Tibial artery (tissue), 4 donors: ENCODE data around the gene KCNN1.
"Not testable (repeated sequence)": the region's sequence is repeated elsewhere in the genome, so short reads cannot be mapped to it uniquely, and the experiment has no call there.

ENCODE experiments used
- DNase-seq, 2 donors: peaks; one replicate each; pipeline ENCODE4 v3.0.0-alpha.2; 2019
- H3K27ac ChIP-seq, 2 donors: fragments of 200-600 bp; sonication (generic) in 1 of 2; 1 replicate in 1 of 2; 2 replicates in 1 of 2; pipeline ENCODE4 v1.5.1; 2018 to 2019; ENCODE audit warnings: mild to moderate bottlenecking in 1 of 2
- H3K27me3 ChIP-seq, 2 donors: fragments of 200-600 bp; sonication (generic) in 1 of 2; one replicate each; pipeline versions ENCODE4 v1.5.1 to v1.6.0; 2016 to 2019
- H3K36me3 ChIP-seq, 3 donors: fragments of 200-600 bp; sonication (generic) in 2 of 3; one replicate each; pipeline ENCODE4 v1.5.1; 2016 to 2019; ENCODE audit warnings: mild to moderate bottlenecking in 2 of 3
- H3K4me1 ChIP-seq, 4 donors: fragments of 200-600 bp; sonication (generic) in 2 of 4; 1 replicate in 3 of 4; 2 replicates in 1 of 4; pipeline ENCODE4 v1.5.1; 2016 to 2019
- H3K4me3 ChIP-seq, 2 donors: fragments of 200-600 bp; sonication (generic) in 1 of 2; 1 replicate in 1 of 2; 2 replicates in 1 of 2; pipeline ENCODE4 v1.5.1; 2018 to 2019; ENCODE audit warnings: mild to moderate bottlenecking in 2 of 2
- H3K9me3 ChIP-seq, 3 donors: fragments of 200-600 bp; sonication (generic) in 1 of 3; one replicate each; pipeline ENCODE4 v1.5.1; 2016 to 2019
- CTCF ChIP-seq, 2 experiments: fragments of 200-600 bp in 1 of 2; fragments of 450-650 bp in 1 of 2; IDR thresholded peaks; one replicate each; pipeline ENCODE4 v1.5.1; 2017 to 2019; ENCODE audit warnings: antibody characterized with exemption in 2 of 2, mild to moderate bottlenecking in 1 of 2, moderate library complexity in 1 of 2
- intact Hi-C: fragments of 100-400 bp; cut with DNase I; formaldehyde crosslinking; loops from one replicate; pipeline ENCODE4 v1.15.0; 2023; ENCODE audit warnings: low total_unique reads

Gene KCNN1

GRCh38 chr19:18029617-18030338 lies 62.9 kb downstream of the KCNN1 start:
- no peaks in the 10 kb centered on the region for H3K36me3 ChIP-seq

DNA sequence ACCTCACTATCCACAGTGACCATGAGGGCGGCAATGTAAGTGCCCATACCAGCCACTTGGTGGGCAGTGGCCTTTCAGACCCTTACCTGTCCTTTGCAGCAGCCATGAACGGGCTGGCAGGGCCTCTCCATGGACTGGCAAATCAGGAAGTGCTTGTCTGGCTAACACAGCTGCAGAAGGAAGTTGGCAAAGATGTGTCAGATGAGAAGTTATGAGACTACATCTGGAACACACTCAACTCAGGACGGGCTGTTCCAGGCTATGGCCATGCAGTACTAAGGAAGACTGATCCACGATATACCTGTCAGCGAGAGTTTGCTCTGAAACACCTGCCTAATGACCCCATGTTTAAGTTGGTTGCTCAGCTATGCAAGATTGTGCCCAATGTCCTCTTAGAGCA lies 64.5 kb downstream of the KCNN1 start:
- H3K27ac ChIP-seq, H3K9me3 ChIP-seq, H3K4me3 ChIP-seq, intact Hi-C loops, H3K36me3 ChIP-seq, H3K27me3 ChIP-seq, DNase-seq: not testable (repeated sequence)
- H3K4me1 ChIP-seq = peaks cover 0 to 15% (median 0%) of the 10 kb centered on the region in 4 donors

More at GRCh38 chr19:18029617-18030338, 62.9 kb downstream of the KCNN1 start:
- no peaks in the 10 kb centered on the region for H3K9me3 ChIP-seq
- intact Hi-C loops = no loop called here
- peak overlapping the region in 1 of 2 donors; percentile 13 for H3K27ac ChIP-seq
- no peak for DNase-seq
- no peak for TF ChIP-seq CTCF (IDR thresholded peaks at IDR 0.05)
- peaks cover 0 to 15% (median 0%) of the 10 kb centered on the region in 4 donors for H3K4me1 ChIP-seq
- no peaks in the 10 kb centered on the region for H3K27me3 ChIP-seq
- no peak overlapping the region for H3K4me3 ChIP-seq

DNA sequence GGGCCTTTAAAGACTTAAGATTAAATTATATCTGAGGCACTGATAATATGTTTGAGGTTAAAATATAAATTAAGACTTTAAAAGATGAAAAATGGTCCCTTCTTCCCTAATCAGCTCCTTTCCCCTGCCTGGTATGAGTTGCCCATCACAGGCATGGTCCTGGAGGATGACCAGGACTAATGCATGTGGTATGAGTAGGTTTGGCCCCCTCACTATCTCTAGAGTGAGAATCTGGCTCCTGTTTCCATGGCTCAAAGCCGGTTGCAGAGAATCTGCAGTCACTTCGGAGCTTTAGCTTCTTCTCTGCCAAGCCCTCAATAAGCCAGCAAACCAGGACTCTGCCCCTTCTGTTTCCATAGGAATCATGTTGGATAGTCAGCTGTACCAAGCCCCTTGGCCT lies 65.2 kb downstream of the KCNN1 start:
- DNase-seq, H3K36me3 ChIP-seq, H3K27me3 ChIP-seq, H3K4me3 ChIP-seq, intact Hi-C loops, H3K27ac ChIP-seq, H3K9me3 ChIP-seq: not testable (repeated sequence)
- H3K4me1 ChIP-seq = peaks cover 0 to 15% (median 0%) of the 10 kb centered on the region in 4 donors

DNA sequence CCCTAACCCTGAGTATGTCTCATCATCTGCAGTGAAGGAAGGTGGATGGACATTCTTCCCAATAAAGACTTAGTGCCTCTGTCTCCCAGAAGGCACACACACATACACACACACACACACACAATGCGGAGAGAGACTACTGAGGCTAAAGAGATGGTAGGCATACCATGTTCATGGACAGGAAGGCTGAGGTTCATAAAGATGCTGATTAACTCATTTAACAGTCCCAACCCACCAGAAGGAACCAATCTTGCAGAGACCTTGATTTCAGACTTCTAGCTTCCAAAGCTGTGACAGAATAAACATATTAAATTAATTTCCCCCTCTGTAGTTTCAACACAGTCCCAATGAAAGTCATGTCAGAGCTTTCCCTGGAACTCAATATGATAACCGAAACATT lies 74.1 kb downstream of the KCNN1 start:
- intact Hi-C loops = no loop called here
- H3K27me3 ChIP-seq = no peaks in the 10 kb centered on the region
- no peak overlapping the region for H3K4me3 ChIP-seq
- no peaks in the 10 kb centered on the region for H3K36me3 ChIP-seq
- no peak for DNase-seq
- no peak for TF ChIP-seq CTCF (IDR thresholded peaks at IDR 0.05)
- no peaks in the 10 kb centered on the region for H3K9me3 ChIP-seq
- H3K4me1 ChIP-seq = peaks cover 0 to 19% (median 16%) of the 10 kb centered on the region in 4 donors
- no peak overlapping the region for H3K27ac ChIP-seq

DNA sequence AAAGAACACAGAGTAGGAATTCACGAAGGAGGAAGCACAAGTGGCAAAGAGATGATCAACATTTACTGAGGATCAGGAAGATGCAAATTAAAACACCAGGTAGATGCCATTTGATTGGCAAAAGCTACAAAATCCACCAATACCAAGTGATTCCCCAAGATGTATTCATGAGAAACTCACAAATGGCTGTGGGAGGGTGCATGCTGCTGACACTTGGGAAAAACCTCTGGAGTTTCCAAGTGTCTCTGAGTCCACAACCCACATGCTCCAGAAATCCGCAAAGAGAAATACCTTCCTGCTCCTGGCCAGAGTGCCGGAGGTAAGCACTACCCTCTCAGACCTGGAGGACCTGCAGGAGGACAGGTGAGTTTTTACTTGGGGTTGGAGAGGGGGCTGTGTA lies 76.8 kb downstream of the KCNN1 start:
- Histone ChIP-seq H3K4me1 (peaks cover 0 to 35% (median 21%) of the 10 kb centered on the region in 4 donors), H3K4me3 (no peak overlapping the region), H3K27me3 (no peaks in the 10 kb centered on the region), H3K27ac (no peak overlapping the region), H3K9me3 (no peaks in the 10 kb centered on the region), H3K36me3 (no peaks in the 10 kb centered on the region)
- intact Hi-C loops = no loop called here
- TF ChIP-seq CTCF (IDR thresholded peaks at IDR 0.05) = no peak
- DNase-seq = no peak

GRCh38 chr19:18044825-18045304 lies 78.0 kb downstream of the KCNN1 start:
- intact Hi-C loops = no loop called here
- no peaks in the 10 kb centered on the region for H3K36me3 ChIP-seq
- DNase-seq = peak; percentile 78 to 90
- H3K4me1 ChIP-seq = peaks cover 0 to 47% (median 30%) of the 10 kb centered on the region in 4 donors
- H3K27me3 ChIP-seq = no peaks in the 10 kb centered on the region
- no peak for TF ChIP-seq CTCF (IDR thresholded peaks at IDR 0.05)
- H3K9me3 ChIP-seq = no peaks in the 10 kb centered on the region
- H3K4me3 ChIP-seq = peak overlapping the region; percentile 40 to 50
- H3K27ac ChIP-seq = peak overlapping the region; percentile 79 to 81
